SK-N-SH treated with all-trans-retinoic acid at 6 μM for 48 hours (cell line): ENCODE results near the gene TMED4.

Source experiments
- ATAC-seq: fragments of 200-7000 bp; cut with Tn5 transposase; 3 replicates; pipeline ENCODE4 v1.9.1; 2020; ENCODE audit warnings: mild to moderate bottlenecking, moderate library complexity
- ARNTL ChIP-seq: fragments of 450-650 bp; formaldehyde crosslinking; IDR thresholded peaks from 2 replicates; pipeline ENCODE4 v1.5.0; 2020; ENCODE audit warnings: low read depth, mild to moderate bottlenecking, moderate library complexity, borderline replicate concordance
- BACH2 ChIP-seq: fragments of 250-450 bp; sonication (Bioruptor Pico); IDR thresholded peaks from 2 replicates; pipeline ENCODE4 v1.9.0; 2021; ENCODE audit warnings: mild to moderate bottlenecking, borderline replicate concordance
- CSDC2 ChIP-seq: fragments of 250-450 bp; sonication (Bioruptor Pico); IDR thresholded peaks from 2 replicates; pipeline ENCODE4 v1.5.0; 2020; ENCODE audit warnings: mild to moderate bottlenecking, moderate library complexity
- GLIS3 ChIP-seq: fragments of 250-450 bp; sonication (Bioruptor Pico); IDR thresholded peaks from 2 replicates; pipeline ENCODE4 v1.5.0; 2020; ENCODE audit warnings: mild to moderate bottlenecking, moderate library complexity
- ISL1 ChIP-seq: fragments of 250-450 bp; sonication (Bioruptor Pico); IDR thresholded peaks from 2 replicates; pipeline ENCODE4 v2.1.2; 2022; ENCODE audit warnings: mild to moderate bottlenecking, moderate library complexity
- OSR1 ChIP-seq: fragments of 250-450 bp; sonication (Bioruptor Pico); IDR thresholded peaks from 2 replicates; pipeline ENCODE4 v1.8.0; 2022; ENCODE audit warnings: moderate library complexity, mild to moderate bottlenecking, inconsistent platforms
- PATZ1 ChIP-seq: fragments of 250-450 bp; sonication (Bioruptor Pico); IDR thresholded peaks from 2 replicates; pipeline ENCODE4 v1.8.0; 2020; ENCODE audit warnings: mild to moderate bottlenecking, moderate library complexity, borderline replicate concordance
- POU6F1 ChIP-seq: fragments of 250-450 bp; sonication (Bioruptor Pico); IDR thresholded peaks from 2 replicates; pipeline ENCODE4 v1.8.0; 2021; ENCODE audit warnings: low read depth, mild to moderate bottlenecking, moderate library complexity, borderline replicate concordance
- PPARA ChIP-seq: fragments of 250-450 bp; sonication (Bioruptor Pico); IDR thresholded peaks from 2 replicates; pipeline ENCODE4 v1.5.0; 2020; ENCODE audit warnings: mild to moderate bottlenecking, borderline replicate concordance
- RARB ChIP-seq: fragments of 250-450 bp; sonication (Bioruptor Pico); IDR thresholded peaks from 2 replicates; pipeline ENCODE4 v1.8.0; 2021; ENCODE audit warnings: mild to moderate bottlenecking, moderate library complexity
- TCF4 ChIP-seq: fragments of 250-450 bp; sonication (Bioruptor Pico); IDR thresholded peaks from 2 replicates; pipeline ENCODE4 v1.8.0; 2021; ENCODE audit warnings: mild to moderate bottlenecking, moderate library complexity, borderline replicate concordance
- TOX ChIP-seq: fragments of 250-450 bp; sonication (Bioruptor Pico); IDR thresholded peaks from 2 replicates; pipeline ENCODE4 v1.8.0; 2021; ENCODE audit warnings: mild to moderate bottlenecking, moderate library complexity, borderline replicate concordance
- ZC3H10 ChIP-seq: fragments of 250-450 bp; sonication (Bioruptor Pico); IDR thresholded peaks from 2 replicates; pipeline ENCODE4 v1.5.1; 2021; ENCODE audit warnings: mild to moderate bottlenecking, moderate library complexity
- ZFP3 ChIP-seq: fragments of 250-450 bp; sonication (Bioruptor Pico); IDR thresholded peaks from 2 replicates; pipeline ENCODE4 v1.5.0; 2020; ENCODE audit warnings: mild to moderate bottlenecking, moderate library complexity
- ZFP30 ChIP-seq: fragments of 450-650 bp; formaldehyde crosslinking; IDR thresholded peaks from 2 replicates; pipeline ENCODE4 v1.5.0; 2022; ENCODE audit warnings: mild to moderate bottlenecking, moderate library complexity
- ZNF565 ChIP-seq: fragments of 450-650 bp; formaldehyde crosslinking; conservative IDR thresholded peaks from 2 replicates; pipeline ENCODE4 v1.5.0; 2020; ENCODE audit warnings: low read depth, mild to moderate bottlenecking, moderate library complexity
- ZNF70 ChIP-seq: fragments of 450-650 bp; formaldehyde crosslinking; IDR thresholded peaks from 2 replicates; pipeline ENCODE4 v1.5.0; 2020; ENCODE audit warnings: mild to moderate bottlenecking, moderate library complexity
- TF ChIP-seq, protein P1 (sequence below): fragments of 250-450 bp; sonication (Bioruptor Pico); IDR thresholded peaks from 2 replicates; pipeline ENCODE4 v1.5.1; 2020; ENCODE audit warnings: low read depth, mild to moderate bottlenecking, moderate library complexity
- TF ChIP-seq, protein P2 (sequence below): fragments of 250-450 bp; sonication (Bioruptor Pico); IDR thresholded peaks from 2 replicates; pipeline ENCODE4 v1.5.1; 2021; ENCODE audit warnings: mild to moderate bottlenecking, moderate library complexity

Gene TMED4

DNA sequence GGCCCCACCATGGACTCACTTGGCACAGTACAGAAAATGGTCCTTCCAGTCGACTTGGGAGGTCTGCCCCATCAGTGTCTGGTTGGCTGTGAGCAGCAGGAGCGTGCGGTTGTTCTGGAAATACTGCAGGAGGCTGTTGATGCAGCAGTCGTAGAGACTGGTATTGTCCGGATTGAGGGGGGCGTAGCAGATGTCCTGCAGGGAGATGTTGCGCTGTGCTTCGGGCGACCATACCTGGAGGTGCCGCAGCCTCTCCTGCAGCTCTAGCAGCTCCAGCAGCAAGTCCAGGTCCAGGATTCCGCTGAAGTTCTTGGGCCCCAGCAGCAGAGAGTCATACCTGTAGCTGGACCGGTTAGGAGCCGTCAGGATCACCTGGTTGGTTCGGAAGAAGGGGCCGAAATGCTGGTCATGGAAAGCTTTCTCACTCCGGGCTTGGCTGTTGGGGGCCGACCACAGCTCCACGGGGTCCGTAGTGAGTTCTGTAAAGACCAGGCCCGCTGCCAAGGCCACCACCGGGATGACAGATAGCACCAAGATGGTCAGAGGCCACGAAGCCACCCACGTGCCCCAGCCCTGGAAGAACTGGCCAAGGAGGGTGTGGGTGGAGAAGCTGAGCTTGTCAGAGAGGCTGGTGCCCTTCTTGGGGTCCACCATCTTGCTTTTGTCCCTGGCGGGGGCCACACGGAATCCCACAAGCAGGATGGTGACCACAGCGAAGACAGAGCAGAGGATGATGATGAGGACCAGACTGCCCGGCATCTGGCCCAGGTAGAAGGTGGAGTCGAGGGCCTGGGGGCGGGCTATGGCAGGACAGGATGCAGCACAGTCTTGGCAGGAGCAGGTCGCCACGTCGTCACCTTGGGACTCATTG lies 43.0 kb downstream of the TMED4 start (continued):
- TF ChIP-seq ZNF70 (CRISPR knock-in tag): no peak

DNA sequence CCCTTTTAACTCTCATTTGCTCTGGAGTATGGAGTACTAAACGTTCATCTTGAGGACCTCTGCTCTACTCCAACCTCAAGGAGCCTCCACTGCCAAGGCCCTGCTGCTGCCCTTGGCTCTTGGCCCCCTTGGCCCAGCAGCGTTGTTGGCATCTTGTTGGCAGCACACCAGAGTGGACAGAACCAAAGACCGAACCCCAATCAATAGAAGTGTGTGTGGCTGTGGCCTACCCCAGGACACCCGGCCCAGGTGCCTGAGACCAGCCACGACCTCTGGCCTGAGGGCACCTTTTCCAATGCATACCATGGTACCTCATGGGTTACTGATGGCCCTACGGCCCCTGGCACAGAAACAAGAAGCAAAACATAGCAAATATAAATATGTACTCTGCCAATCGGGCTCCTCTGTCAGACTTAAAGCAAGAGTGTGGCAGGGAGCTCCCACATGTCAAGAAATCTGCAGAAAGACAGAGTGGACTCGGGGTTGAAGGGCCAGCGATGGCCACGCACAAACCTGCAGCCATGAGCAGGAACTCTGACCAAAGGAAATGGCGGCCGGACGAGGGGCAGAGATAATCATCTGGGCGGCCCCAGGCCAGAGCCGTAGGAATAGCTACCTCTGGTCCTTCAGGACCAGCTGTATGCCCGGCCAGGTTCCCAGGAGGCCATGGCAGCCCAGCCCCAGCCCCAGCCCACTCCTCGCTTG lies 43.8 kb downstream of the TMED4 start:
- no peak for ATAC-seq
- TF ChIP-seq ZFP30 (CRISPR knock-in tag) (no peak), ZNF70 (CRISPR knock-in tag) (no peak), ZC3H10 (CRISPR knock-in tag) (no peak), PPARA (no peak)

DNA sequence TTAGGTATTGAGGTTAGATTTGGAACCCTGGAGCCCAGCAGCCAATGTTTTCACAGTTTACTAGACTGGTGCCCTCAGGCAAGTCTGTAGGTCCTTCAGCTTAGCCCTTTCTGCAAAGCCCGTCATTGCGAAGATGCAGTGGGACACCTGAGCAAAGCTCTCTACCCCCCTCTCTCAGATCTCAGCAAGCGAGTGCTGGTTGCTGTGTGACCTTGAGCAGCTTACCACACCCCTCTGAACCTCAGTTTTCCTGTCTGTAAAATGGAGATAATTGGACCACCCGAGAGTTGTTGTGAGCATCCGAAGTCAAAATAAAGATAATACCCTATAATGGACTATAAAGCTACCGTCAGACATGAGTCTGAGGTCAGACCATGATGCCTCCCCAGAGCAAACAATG lies 44.6 kb downstream of the TMED4 start:
- ATAC-seq: no peak
- TF ChIP-seq TCF4 (no peak), PPARA (no peak), ZNF565 (no peak), PATZ1 (CRISPR knock-in tag) (no peak), POU6F1 (CRISPR knock-in tag) (no peak), ZFP30 (CRISPR knock-in tag) (no peak), RARB (CRISPR knock-in tag) (no peak), OSR1 (CRISPR knock-in tag) (no peak), TOX (CRISPR knock-in tag) (no peak), ZNF70 (CRISPR knock-in tag) (no peak)

DNA sequence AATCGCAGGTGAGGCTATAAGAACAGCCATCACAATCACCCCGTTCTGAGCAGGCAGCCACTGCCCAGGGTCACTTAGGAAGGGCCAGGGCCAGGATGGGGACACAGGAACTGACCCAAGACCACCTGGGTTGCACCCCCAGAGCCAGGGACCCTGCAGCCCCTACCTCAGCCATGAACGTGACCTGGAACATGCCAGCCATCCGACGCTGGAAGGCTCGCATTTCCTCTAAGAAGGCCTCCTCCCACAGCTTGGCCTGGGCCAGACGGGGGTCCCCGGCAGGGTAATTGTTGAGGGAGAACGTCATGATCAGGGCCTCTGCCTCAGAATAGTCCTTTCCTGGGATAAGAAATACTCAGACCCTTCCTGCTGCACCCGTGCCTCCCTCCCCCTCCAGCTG lies 45.9 kb downstream of the TMED4 start:
- no peak for TF ChIP-seq BACH2 (CRISPR knock-in tag)
- no peak for TF ChIP-seq ZFP30 (CRISPR knock-in tag)
- no peak for TF ChIP-seq POU6F1 (CRISPR knock-in tag)
- TF ChIP-seq ARNTL (CRISPR knock-in tag): no peak
- no peak for TF ChIP-seq ISL1 (CRISPR knock-in tag)
- TF ChIP-seq ZNF70 (CRISPR knock-in tag): no peak
- no peak for TF ChIP-seq TOX (CRISPR knock-in tag)
- TF ChIP-seq GLIS3: no peak
- no peak for TF ChIP-seq PPARA
- TF ChIP-seq CSDC2 (CRISPR knock-in tag): no peak
- TF ChIP-seq, protein P1, sequence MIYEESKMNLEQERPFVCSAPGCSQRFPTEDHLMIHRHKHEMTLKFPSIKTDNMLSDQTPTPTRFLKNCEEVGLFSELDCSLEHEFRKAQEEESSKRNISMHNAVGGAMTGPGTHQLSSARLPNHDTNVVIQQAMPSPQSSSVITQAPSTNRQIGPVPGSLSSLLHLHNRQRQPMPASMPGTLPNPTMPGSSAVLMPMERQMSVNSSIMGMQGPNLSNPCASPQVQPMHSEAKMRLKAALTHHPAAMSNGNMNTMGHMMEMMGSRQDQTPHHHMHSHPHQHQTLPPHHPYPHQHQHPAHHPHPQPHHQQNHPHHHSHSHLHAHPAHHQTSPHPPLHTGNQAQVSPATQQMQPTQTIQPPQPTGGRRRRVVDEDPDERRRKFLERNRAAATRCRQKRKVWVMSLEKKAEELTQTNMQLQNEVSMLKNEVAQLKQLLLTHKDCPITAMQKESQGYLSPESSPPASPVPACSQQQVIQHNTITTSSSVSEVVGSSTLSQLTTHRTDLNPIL: no peak
- no peak for TF ChIP-seq OSR1 (CRISPR knock-in tag)
- no peak for TF ChIP-seq ZFP3 (CRISPR knock-in tag)
- no peak for TF ChIP-seq ZNF565
- TF ChIP-seq TCF4: no peak
- no peak for TF ChIP-seq RARB (CRISPR knock-in tag)
- TF ChIP-seq ZC3H10 (CRISPR knock-in tag): no peak
- TF ChIP-seq, protein P2, sequence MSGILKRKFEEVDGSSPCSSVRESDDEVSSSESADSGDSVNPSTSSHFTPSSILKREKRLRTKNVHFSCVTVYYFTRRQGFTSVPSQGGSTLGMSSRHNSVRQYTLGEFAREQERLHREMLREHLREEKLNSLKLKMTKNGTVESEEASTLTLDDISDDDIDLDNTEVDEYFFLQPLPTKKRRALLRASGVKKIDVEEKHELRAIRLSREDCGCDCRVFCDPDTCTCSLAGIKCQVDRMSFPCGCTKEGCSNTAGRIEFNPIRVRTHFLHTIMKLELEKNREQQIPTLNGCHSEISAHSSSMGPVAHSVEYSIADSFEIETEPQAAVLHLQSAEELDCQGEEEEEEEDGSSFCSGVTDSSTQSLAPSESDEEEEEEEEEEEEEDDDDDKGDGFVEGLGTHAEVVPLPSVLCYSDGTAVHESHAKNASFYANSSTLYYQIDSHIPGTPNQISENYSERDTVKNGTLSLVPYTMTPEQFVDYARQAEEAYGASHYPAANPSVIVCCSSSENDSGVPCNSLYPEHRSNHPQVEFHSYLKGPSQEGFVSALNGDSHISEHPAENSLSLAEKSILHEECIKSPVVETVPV (CRISPR knock-in tag): no peak
- ATAC-seq: no peak
